ENCODE measurements around the gene VPS72.
"Not testable (repeated sequence)": the region's sequence is repeated elsewhere in the genome, so short reads cannot be mapped to it uniquely, and the experiment has no call there.

VPS72 gene

GRCh38 chr1:151197863-151198253 is 7.9 kb upstream of the VPS72 start:
- no peak for DNase-seq (ENCODE audit: low read depth)
- H3K4me3 ChIP-seq (ENCODE audit: low read depth, low read length) = peak overlapping the region; percentile 87
- TF ChIP-seq CTCF (IDR thresholded peaks at IDR 0.05; ENCODE audit: control insufficient read depth, extremely low read depth, insufficient read depth) = no peak

DNA sequence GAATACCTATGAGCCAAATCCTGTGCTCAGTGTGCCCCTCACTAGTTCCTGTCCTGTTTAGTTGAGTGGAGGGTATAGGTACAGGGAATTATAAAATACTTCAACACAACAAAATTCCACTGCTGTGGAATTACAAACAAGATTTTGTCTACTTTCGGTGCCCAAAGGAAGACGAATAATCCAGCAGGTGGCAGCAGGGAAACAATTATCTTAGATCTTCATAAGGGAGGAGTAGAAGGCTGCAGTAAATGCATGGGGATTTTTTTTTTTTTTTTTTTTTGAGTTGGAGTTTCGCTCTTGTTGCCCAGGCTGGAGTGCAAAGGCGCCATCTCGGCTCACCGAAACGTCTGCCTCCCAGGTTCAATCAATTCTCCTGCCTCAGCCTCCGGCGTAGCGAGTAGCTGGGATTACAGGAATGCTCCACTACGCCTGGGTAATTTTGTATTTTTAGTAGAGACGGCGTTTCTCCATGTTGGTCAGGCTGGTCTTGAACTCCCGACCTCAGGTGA is 6.3 kb upstream of the VPS72 start:
- TF ChIP-seq CTCF (IDR thresholded peaks at IDR 0.05; ENCODE audit: control insufficient read depth, extremely low read depth, insufficient read depth) = peak; percentile 78
- peak overlapping the region; percentile 41 for H3K4me3 ChIP-seq (ENCODE audit: low read depth, low read length)
- peak; percentile 73 for DNase-seq (ENCODE audit: low read depth)

DNA sequence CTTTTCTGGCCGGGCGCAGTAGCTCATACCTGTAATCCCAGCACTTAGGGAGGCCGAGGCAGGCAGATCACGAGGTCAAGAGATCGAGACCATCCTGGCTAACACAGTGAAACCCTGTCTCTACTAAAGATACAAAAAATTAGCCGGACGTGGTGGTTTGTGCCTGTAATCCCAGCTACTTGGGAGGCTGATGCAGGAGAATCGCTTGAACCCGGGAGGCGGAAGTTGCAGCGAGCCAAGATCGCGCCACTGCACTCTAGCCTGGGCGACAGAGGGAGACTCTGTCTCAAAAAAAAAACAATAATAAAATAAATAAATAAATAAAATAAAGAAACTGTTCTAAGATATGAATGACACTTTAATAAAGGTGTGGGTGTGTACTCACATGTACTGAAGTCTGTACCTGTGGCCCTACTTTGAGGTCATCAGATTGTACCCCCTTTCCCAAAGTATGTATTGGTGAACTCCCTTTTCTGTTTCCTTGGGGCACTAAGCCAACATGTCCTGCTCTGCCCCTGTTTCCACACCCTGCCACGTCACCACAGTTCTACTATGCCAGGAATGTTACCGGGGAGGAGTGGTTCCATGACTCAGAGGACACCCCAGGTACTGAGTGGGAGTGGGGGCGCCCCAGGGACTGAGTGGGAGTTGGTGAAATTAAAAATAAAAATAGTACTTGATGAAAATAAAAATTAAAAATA is 5.0 kb upstream of the VPS72 start:
- DNase-seq (ENCODE audit: low read depth) = not testable (repeated sequence)
- peak overlapping the region; percentile 41; the same call in 1 of the 2 replicates for H3K4me3 ChIP-seq (ENCODE audit: low read depth, low read length)

GRCh38 chr1:151193856-151194255 is 3.9 kb upstream of the VPS72 start:
- TF ChIP-seq CTCF (IDR thresholded peaks at IDR 0.05; ENCODE audit: control insufficient read depth, extremely low read depth, insufficient read depth) = no peak
- DNase-seq (ENCODE audit: low read depth) = no peak
- no peak overlapping the region for H3K4me3 ChIP-seq (ENCODE audit: low read depth, low read length)

GRCh38 chr1:151193304-151193703 is 3.3 kb upstream of the VPS72 start:
- no peak overlapping the region for H3K4me3 ChIP-seq (ENCODE audit: low read depth, low read length)
- TF ChIP-seq CTCF (IDR thresholded peaks at IDR 0.05; ENCODE audit: control insufficient read depth, extremely low read depth, insufficient read depth) = no peak
- DNase-seq (ENCODE audit: low read depth) = no peak

DNA sequence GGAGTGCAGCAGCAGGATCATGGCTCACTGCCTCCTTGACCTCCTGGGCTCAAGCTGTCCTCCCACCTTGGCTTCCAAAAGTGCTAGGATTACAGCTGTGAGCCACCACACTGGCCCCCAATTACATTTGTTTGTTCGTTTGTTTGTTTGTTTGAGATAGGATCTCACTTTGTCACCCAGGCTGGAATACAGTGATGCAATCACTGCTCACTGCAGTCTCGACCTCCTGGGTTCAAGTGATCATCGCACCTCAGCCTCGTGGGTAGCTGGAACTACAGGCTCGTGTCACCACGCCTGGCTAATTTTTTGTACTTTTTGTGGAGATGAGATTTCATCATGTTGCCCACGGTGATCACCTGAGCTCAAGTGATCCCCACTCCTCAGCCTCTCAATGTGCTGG is 2.0 kb upstream of the VPS72 start:
- TF ChIP-seq CTCF (IDR thresholded peaks at IDR 0.05; ENCODE audit: control insufficient read depth, extremely low read depth, insufficient read depth) = no peak
- no peak overlapping the region for H3K4me3 ChIP-seq (ENCODE audit: low read depth, low read length)
- DNase-seq (ENCODE audit: low read depth) = no peak

DNA sequence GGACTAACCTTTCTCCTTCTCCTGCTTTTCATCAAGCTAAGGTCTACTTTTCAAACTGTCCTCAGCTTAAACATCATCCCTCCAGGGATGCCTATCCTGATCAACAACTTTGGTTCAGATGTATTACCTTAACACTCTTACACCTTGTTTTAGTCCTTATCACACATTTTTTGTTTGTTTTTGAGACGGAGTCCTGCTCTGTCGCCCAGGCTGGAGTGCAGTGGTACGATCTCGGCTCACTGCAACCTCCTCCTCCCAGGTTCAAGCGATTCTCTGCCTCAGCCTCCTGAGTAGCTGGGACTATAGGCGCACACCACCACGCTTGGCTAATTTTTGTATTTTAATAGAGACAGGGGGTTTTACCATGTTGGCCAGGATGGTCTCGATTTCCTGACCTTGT is 1.3 kb downstream of the VPS72 start:
- peak overlapping the region; percentile 87 for H3K4me3 ChIP-seq (ENCODE audit: low read depth, low read length)
- not testable (repeated sequence) for DNase-seq (ENCODE audit: low read depth)

DNA sequence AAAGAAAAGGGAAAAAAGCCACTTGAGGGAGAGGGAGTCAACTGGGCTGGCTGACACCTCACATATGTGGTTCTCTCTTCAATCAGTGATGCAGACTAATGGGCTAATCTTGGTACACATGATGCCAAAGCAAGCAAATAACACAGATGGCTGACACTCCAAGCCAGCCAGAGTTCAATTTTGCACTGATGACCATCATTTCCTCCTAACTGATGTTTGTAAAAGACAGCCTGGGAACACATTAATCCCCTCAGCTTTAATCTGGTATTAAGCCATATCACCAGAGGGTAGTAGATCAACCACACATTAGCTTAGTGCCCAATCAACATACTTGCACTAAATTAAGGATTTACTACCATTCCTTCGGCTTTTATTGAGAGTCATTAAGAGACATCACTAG is 2.8 kb downstream of the VPS72 start:
- no peak for TF ChIP-seq CTCF (IDR thresholded peaks at IDR 0.05; ENCODE audit: control insufficient read depth, extremely low read depth, insufficient read depth)
- no peak overlapping the region for H3K4me3 ChIP-seq (ENCODE audit: low read depth, low read length)

More for the DNA sequence above, 2.8 kb downstream of the VPS72 start:
- DNase-seq (ENCODE audit: low read depth) = no peak

Measured in LNCaP clone FGC (cell line).